ENCODE results near the gene PPIE.

DNA sequence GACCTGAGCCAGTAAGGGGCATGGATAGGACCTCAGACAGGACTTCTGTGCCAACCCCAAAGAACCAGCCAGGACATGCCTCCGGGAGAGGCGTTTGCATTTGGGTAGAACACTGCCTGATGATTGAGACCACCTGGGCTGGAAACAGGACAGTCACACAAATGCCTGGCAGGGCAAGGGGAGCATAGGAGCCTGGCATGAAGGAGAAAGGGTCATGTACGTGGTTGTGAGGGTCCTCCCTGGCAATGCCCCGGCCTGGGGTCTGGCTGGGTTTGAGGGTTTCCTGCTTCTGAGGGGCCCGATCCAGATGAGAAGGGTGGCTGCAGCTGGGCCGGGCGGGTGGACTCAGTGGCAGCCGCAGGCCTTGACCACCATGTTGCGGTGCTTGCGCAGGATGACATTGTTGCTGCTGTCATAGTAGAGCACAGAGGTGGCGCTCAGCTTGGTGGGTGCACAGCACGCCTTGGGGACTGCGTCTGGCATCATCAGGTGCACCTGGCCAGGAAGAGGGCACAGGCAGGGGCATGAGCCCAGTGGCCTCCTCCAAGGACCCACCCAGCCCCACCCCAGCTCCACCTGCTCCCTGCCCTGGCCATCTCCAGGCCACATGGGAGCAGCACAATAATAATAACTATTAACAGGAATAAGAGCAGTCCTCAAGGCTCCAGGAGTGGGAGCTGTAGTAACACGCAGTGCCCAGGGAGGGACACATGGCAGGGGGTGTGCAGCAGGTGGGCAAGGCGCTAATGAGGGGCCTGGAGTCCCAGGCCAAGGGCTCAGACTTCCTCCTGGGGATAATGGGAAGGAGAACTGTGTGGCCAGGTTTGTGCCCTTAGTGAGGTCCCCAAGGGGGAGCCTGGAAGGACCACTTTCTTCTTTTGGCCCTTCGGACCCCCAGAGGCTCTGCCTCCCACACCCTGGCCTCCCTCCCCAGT is 21.7 kb downstream of the PPIE start:
- TF ChIP-seq, protein P1, sequence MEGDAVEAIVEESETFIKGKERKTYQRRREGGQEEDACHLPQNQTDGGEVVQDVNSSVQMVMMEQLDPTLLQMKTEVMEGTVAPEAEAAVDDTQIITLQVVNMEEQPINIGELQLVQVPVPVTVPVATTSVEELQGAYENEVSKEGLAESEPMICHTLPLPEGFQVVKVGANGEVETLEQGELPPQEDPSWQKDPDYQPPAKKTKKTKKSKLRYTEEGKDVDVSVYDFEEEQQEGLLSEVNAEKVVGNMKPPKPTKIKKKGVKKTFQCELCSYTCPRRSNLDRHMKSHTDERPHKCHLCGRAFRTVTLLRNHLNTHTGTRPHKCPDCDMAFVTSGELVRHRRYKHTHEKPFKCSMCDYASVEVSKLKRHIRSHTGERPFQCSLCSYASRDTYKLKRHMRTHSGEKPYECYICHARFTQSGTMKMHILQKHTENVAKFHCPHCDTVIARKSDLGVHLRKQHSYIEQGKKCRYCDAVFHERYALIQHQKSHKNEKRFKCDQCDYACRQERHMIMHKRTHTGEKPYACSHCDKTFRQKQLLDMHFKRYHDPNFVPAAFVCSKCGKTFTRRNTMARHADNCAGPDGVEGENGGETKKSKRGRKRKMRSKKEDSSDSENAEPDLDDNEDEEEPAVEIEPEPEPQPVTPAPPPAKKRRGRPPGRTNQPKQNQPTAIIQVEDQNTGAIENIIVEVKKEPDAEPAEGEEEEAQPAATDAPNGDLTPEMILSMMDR (IDR thresholded peaks at IDR 0.05): no peak
- TF ChIP-seq POLR2AphosphoS5 (IDR thresholded peaks at IDR 0.05): no peak
